Astrocyte of the spinal cord (primary cell): ENCODE measurements around the gene CLEC6A.
"Not testable (repeated sequence)": the region's sequence is repeated elsewhere in the genome, so short reads cannot be mapped to it uniquely, and the experiment has no call there.

Experiments
- DNase-seq: peaks from one replicate; pipeline ENCODE4 v3.0.0; 2011; ENCODE audit warnings: low read depth, low spot score
- H3K4me3 ChIP-seq: 2 replicates; pipeline ENCODE4 v1.5.1; 2011; ENCODE audit warnings: low read depth, mild to moderate bottlenecking, low read length, moderate library complexity
- in situ Hi-C: cut with HindIII; loops from 2 replicates; pipeline ENCODE4 v1.10.0; 2017; ENCODE audit warnings: low sequenced_read_pairs
- TF ChIP-seq, protein P1 (sequence below): IDR thresholded peaks from 2 replicates; pipeline ENCODE4 v1.5.1; 2012; ENCODE audit warnings: low read depth, mild to moderate bottlenecking, low read length, inconsistent platforms

CLEC6A gene

DNA sequence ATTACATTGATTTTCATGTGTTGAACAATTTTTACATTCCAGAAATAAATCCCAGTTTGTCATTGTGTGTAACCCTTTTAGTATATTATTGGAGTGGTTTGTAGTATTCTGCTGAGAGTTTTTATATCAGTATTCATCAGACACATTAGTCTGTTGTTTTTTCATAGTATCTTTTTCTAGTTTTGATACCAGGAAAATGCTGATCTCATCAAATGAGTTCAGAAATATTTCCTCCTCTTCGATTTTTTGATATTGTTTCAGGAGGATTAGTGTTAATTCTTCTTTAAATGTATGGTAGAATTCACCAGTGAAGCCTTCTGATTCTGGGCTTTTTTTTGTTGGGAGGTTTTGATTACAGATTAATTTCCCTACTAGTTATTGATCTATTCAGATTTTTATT, 15.3 kb downstream of the CLEC6A start:
- no peak overlapping the region for H3K4me3 ChIP-seq
- DNase-seq: no peak
- in situ Hi-C loops: no loop called here
- TF ChIP-seq, protein P1, sequence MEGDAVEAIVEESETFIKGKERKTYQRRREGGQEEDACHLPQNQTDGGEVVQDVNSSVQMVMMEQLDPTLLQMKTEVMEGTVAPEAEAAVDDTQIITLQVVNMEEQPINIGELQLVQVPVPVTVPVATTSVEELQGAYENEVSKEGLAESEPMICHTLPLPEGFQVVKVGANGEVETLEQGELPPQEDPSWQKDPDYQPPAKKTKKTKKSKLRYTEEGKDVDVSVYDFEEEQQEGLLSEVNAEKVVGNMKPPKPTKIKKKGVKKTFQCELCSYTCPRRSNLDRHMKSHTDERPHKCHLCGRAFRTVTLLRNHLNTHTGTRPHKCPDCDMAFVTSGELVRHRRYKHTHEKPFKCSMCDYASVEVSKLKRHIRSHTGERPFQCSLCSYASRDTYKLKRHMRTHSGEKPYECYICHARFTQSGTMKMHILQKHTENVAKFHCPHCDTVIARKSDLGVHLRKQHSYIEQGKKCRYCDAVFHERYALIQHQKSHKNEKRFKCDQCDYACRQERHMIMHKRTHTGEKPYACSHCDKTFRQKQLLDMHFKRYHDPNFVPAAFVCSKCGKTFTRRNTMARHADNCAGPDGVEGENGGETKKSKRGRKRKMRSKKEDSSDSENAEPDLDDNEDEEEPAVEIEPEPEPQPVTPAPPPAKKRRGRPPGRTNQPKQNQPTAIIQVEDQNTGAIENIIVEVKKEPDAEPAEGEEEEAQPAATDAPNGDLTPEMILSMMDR: no peak

DNA sequence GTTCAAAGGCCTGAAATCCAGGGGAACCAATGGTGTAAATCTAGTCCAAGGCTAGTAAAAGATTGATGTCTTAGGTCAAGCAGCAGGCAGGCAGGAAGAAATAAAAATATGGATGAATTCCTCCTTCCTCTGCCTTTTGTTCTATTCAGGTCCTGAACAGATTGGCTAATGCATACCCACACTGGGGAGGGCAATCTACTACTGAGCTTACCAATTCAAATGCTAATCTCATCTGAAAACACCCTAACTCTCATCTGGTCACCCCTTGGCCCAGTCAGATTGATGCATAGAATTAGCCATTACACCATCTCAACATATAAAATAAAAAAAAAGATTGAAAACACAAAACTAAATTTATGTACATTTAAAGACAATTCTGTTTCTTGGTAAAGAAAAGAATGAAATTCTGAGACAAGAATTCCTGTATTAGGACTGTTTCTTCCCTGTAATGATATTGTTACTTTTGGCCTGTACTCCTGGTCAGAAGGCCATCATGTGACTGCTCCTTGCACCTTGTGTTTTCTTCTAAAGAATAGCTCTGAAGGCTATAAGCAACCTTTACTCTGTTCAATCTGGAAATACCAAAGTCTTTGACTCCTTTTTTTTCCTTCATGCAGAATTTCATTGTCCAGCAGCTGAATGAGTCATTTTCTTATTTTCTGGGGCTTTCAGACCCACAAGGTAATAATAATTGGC, 19.9 kb downstream of the CLEC6A start:
- in situ Hi-C loops: no loop called here
- TF ChIP-seq, protein P1: no peak
- DNase-seq: no peak
- no peak overlapping the region for H3K4me3 ChIP-seq

DNA sequence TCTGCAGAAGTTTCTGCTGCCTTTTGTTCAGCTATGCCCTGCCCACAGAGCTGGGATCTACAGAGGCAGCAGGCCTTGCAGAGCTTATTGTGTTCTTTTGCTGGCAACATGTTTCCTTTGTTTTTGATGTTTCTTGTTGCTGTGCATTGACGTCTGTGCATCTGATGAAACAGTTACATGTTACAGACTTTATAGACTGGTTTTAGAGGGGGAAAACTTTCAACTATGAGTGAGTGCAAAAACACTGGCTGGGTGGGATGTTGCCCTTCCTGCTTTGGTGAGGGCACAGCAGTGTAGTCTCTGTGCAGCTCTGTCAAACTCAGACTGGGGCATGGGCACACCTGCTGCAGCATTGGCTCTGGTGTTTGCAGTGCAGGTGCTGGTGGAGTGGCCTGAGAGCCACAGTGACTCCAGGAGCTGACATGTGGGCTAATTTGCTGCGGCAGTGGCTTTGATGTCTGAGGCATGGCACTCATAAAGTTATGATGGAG, 26.9 kb downstream of the CLEC6A start:
- H3K4me3 ChIP-seq: no peak overlapping the region
- TF ChIP-seq, protein P1: no peak
- DNase-seq: no peak
- in situ Hi-C loops: no loop called here

DNA sequence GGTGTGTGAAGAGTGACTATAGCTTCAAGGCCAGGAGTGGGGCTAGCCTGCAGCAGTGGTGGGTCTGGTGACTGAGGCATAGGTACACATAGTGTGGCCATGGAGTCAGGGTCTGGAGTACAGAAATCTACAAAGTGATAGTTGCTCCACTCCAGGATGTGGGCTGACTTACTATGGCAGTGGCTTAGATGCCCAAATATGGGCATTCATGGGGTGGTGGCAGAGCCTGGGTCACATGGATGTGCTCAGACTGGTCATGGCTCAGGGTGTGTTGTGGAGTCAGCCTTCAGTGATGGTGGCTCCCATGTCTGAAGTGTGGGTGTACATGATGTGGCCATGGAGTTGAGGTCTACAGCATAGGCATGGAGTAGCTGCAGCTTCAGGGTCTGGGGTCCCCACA, 27.3 kb downstream of the CLEC6A start:
- in situ Hi-C loops: no loop called here
- H3K4me3 ChIP-seq: no peak overlapping the region
- DNase-seq: no peak
- TF ChIP-seq, protein P1: no peak

DNA sequence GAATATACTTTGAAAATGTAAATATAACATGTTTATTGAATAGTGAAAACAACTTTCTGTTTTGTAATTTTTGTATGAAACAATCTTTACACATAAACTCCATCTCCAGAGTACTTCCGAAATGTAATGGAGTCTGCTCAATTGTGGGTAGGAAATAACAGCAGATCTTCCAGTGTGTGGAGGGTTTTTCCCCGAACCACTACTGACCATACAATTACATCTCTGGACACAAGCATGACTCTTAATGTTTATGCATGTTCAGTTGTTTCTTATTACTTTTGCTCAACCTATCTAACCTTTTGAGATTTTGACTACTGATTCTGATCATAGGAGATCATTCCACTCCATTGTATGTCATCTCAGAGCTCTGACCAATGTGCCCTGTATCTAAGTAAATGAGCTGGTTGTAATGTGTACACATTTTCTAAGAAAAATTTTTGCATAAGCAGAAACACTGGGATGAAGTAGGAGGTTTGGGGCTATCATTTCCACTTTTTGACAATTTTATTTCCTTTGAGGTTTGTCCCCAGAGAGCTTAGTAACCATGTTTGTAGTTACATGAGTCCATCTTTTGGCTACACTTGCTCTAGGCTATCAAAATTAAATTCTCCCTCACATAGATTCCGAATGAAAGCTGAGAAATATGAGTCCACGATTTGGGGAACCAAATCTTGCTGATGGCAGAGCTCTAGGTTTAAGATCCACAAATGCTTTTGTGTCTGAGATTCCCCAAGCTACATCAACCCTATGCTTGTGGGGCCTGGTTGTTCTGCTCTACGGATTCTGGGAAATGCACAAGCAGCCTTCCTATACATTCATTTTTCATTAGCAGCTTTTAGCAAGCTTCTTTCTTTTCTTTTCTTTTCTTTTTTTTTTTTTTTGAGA, 36.1 kb downstream of the CLEC6A start:
- TF ChIP-seq, protein P1: no peak
- H3K4me3 ChIP-seq: no peak overlapping the region
- in situ Hi-C loops: no loop called here
- DNase-seq: no peak

DNA sequence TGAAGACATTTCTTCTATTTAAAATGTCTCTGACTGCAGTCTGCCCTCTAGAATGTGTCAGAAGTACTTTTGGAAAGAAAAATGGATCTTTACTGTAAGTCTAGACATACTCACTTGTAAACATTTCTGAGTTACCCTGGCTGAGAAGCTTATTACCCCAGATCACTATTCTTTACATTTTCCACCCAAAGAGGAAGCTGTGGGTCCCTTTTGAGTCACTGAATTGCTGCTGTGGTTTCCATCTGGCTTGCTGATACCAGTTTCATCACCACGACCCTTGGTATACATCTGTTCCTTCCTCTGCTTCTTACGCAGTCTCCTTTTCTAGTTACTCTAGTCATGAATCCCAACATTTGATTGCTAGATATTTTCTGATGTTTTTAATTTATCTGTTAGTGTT, 37.3 kb downstream of the CLEC6A start:
- no peak for DNase-seq
- TF ChIP-seq, protein P1: no peak
- H3K4me3 ChIP-seq: no peak overlapping the region
- in situ Hi-C loops: no loop called here

DNA sequence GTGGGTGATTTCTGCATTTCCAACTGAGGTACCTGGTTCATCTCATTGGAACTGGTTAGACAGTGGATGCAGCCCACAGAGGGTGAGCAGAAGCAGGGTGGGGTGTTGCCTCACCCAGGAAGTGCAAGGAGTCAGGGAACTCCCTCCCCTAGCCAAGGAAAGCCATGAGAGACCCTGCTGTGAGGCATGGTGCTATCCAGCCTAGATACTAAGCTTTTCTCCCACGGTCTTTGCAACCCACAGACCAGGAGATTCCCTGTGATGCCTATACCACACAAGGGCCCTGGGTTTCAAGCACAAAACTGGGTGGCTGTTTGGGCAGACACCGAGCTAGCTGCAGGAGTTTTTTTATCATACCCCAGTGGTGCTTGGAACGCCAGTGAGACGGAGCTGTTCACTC, 39.9 kb downstream of the CLEC6A start:
- DNase-seq, in situ Hi-C loops, H3K4me3 ChIP-seq: not testable (repeated sequence)

DNA sequence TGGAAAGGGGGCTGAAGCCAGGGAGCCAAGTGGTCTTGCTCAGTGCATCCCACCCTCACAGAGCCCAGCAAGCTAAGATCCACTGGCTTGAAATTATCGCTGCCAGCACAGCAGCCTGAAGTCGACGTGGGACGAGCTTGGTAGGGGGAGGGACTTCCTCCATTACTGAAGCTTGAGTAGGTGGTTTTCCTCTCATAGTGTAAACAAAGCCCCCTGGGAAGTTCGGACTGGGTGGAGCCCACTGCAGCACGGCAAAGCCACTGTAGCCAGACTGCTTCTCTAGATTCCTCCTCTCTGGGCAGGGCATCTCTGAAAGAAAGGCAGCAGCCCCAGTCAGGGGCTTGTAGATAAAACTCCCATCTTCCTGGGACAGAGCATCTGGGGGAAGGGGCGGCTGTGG, 40.3 kb downstream of the CLEC6A start:
- DNase-seq, H3K4me3 ChIP-seq, in situ Hi-C loops: not testable (repeated sequence)
